SKM-1 treated with dmso at 0.1 percent for 144 hours (cell line): Measurements from ENCODE around the gene CDK2AP2.
"Not testable (repeated sequence)": the region's sequence is repeated elsewhere in the genome, so short reads cannot be mapped to it uniquely, and the experiment has no call there.

ENCODE experiments used
- DNase-seq: peaks from one replicate; lab custom pipeline; 2025; ENCODE audit not compliant: unreplicated experiment; lab: John Stamatoyannopoulos, UW

Gene CDK2AP2

DNA sequence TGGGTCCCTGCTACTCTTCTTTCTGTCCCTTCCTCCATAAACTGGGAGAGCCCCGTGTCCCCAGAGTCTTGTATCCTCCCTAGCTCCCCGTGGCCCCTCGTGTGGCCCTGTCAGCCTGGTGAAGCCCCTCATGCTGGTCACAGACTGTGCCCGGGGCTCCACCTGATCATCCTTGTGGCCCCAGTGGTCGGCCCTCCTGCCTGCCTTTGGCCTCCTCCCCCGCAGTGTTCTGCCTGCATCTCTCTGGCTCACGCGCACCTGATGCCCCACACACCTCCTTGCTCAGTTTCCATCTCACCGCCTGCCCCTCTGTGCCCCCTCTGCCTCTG lies 16.5 kb upstream of the CDK2AP2 start:
- DNase-seq = no peak

GRCh38 chr11:67523556-67524479 lies 15.9 kb upstream of the CDK2AP2 start:
- no peak for DNase-seq

GRCh38 chr11:67522844-67523555 lies 15.0 kb upstream of the CDK2AP2 start, which contains the start of gene CABP2:
Gene CABP2 (minus strand): TSS chr11:67523446. CDS start chr11:67523326, 120 bp downstream.
- DNase-seq = no peak

DNA sequence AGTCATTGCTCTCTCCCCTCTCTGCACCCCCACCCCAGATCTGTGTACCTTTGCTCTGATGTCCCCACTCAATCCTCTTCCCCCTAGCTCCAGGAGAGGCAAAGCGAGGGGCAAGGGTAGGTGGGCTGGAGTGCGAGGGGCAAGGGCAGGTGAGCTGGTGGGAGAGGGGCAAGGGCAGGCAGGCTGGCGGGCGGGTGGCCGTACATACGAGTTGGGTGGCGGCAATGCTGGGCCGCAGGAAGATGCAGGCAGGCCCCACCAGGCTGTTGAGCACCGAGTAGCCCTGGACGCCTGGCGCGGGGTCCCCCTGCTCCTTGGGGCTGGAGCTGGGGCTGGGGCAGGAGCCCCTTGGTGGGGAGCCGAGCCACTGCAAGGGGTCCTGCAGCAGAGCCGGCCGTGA lies 14.4 kb upstream of the CDK2AP2 start:
- DNase-seq = no peak

GRCh38 chr11:67521924-67522323 lies 14.0 kb upstream of the CDK2AP2 start:
- no peak for DNase-seq

GRCh38 chr11:67520856-67521824 lies 13.2 kb upstream of the CDK2AP2 start:
- DNase-seq = no peak

- no peak for DNase-seq
Observed at GRCh38 chr11:67519726-67520125, 11.8 kb upstream of the CDK2AP2 start.

DNA sequence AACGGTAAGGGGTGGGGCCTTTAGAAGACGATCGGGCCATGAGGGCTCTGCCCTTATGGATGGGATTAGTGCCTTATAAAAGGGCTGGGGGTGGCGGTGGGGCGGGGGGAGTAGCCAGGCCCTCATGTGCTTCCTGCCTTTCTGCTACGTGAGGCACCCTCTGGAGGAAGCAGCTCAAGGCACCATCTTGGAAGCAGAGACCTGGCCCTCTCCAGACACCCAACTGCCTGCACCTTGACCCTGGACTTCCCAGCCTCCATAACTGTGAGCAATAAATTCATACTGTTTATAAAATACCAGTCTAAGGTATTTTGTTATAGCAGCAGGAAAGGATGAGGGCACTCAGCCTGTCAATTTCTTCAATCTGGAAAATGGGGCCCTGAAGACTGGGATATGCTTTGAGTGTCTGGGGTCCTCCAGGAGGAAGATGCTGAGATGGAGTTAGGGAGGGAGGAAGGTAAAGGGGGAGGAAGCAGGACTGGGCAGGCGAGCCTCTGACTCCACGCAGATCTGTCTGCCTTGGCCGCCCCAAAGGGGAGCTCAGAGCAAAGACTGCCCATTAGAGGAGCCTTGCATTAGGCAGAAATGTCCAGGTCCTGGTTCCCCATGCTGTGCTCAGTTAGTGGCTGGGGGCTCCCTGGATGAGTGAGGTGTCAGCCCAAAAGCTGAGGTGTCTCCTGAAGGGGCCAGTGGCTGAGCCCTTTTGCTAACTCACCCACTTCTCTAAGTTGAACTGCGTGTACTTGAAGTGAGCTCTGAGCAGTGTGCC lies 10.0 kb upstream of the CDK2AP2 start:
- DNase-seq = no peak

DNA sequence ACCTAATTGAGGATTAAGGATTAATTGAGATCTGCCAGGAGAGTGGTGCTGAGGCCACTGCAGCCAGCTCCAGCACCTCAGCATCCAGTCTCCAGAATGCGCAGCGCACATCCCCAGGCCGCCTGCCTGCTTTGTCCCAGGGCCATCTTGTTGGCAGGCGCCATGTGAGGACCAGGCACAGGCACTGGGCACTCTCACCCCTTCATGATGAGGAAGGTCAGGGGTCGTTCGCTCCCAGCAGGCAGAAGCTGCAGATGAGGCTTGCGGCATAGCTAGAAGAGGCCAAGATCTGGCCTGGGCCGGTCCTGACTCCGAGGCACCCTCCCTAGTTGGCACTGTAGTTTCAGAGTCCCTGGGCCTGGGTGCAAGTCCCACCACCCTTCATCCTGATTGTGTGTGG lies 8.8 kb upstream of the CDK2AP2 start:
- no peak for DNase-seq

DNA sequence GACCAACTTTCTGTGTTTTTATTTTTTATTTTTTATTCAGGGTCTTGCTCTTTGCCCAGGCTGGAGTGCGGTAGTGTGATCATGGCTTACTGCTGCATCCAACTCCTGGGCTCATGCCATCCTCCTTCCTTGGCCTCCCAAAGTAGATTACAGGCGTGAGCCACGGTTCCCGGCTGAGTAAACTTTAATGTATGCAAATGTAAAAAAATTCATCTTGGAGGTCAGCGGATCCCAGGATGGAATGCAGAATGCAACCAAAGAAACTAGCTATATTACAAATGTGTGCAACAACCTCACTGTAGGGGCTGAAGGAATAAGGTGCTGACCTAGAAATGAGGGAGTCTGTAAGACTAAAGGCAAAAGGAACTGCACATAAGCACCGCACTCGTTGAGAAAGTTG lies 6.2 kb upstream of the CDK2AP2 start:
- DNase-seq = no peak

DNA sequence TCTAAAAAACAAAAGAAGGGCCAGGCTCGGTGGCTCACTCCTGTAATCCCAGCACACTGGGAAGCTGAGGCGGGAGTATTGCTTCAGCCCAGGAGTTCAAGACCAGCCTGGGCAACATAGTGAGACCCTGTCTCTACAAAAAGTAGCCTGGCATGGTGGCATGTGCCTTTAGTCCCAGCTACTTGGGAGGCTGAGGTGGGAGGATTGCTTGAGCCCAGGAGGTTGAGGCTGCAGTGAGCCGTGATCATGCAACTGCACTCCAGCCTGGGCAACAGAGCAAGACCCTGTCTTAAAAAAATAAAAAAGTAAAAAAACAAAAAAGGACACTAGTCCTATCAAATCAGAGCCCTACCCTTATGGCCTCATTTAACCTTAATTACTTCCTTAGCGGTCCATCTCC lies 3.6 kb upstream of the CDK2AP2 start:
- DNase-seq = not testable (repeated sequence)

DNA sequence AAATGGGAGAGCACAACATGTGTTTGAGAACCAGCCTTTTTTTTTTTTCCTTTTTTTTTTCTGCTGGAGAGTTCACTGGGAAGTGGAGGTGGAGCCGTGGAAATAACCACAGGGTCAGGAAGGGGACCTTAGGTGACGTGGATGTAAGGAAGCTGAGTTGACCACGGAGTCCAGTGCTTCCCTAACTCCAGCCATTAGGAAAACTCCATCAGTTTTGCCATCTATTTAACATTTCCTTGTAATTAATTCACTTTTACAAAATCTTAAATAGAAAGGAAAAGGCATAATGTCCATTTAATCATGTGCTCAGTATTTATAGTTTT lies 2.0 kb upstream of the CDK2AP2 start:
- DNase-seq = no peak

- DNase-seq = peak; percentile 92
Observed at GRCh38 chr11:67508486-67509121, 642 bp upstream of the CDK2AP2 start.

- DNase-seq = no peak
Observed at GRCh38 chr11:67507242-67507863, 609 bp downstream of the CDK2AP2 start.

DNA sequence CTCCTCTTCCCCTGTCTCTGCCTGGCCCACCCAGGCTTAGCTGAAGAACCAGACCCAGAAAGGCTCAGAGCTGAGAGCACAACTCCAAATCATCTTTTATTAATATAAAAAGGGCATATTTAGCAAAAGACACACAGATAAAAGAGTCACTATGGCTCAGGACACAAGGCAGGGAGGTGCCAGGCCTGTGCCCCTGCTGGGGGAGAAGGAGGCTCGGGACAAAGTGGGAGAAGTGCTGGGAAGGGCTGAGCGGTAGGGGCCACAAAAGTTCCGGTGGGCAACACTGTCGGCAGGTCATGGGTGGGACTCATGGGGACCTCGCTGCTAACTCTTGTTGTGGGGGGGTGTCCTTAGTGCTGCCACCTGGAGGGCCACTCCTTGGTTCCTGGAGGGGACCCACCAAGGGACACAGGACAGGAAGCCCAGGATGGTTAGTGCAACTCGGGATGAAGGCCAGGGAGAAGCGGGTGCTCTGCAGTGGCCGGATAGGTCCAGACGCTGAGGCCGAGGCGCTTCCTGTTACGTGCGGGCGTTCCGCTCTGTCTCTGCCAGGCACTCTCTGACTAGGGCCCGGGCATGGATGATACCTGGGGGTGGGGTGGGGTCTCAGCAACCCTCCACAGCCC lies 1.4 kb downstream of the CDK2AP2 start:
- no peak for DNase-seq

- peak; percentile 69 for DNase-seq
Observed at GRCh38 chr11:67505605-67506396, 2.2 kb downstream of the CDK2AP2 start.

- peak; percentile 65 for DNase-seq
Observed at GRCh38 chr11:67504950-67505581, 2.9 kb downstream of the CDK2AP2 start, which contains the start of gene PITPNM1. Gene PITPNM1 (minus strand): TSS chr11:67505363. CDS start chr11:67504180, 1,183 bp downstream.
